GM18508 (cell line): ENCODE data around the gene FBXL13.
"Not testable (repeated sequence)": the region's sequence is repeated elsewhere in the genome, so short reads cannot be mapped to it uniquely, and the experiment has no call there.

ENCODE experiments used
- ATAC-seq: cut with Tn5 transposase; IDR thresholded peaks from one replicate; pipeline ENCODE4 v1.9.1; 2021; ENCODE audit warnings: moderate number of reproducible peaks; ENCODE audit not compliant: insufficient read depth, unreplicated experiment

The FBXL13 gene

GRCh38 chr7:103080923-103081322 lies 6.3 kb upstream of the FBXL13 start:
- no peak for ATAC-seq

- no peak for ATAC-seq
Measured at GRCh38 chr7:103079836-103080235, 5.2 kb upstream of the FBXL13 start.

GRCh38 chr7:103078226-103078625 lies 3.6 kb upstream of the FBXL13 start:
- ATAC-seq, result not testable (repeated sequence)

GRCh38 chr7:103077318-103077717 lies 2.7 kb upstream of the FBXL13 start:
- no peak for ATAC-seq

- ATAC-seq, result no peak
Measured at GRCh38 chr7:103076764-103077163, 2.2 kb upstream of the FBXL13 start.

- peak; percentile 32 for ATAC-seq
Measured at GRCh38 chr7:103075337-103075918, 832 bp upstream of the FBXL13 start.

GRCh38 chr7:103073989-103074518 lies 542 bp downstream of the FBXL13 start:
- no peak for ATAC-seq

- ATAC-seq, result no peak
Measured at GRCh38 chr7:103071000-103071399, 3.6 kb downstream of the FBXL13 start.

GRCh38 chr7:103068414-103069403 lies 5.9 kb downstream of the FBXL13 start:
- ATAC-seq, result no peak

GRCh38 chr7:103065667-103066066 lies 8.9 kb downstream of the FBXL13 start:
- no peak for ATAC-seq

- no peak for ATAC-seq
Measured at GRCh38 chr7:103063895-103064294, 10.7 kb downstream of the FBXL13 start.

GRCh38 chr7:103059471-103059870 lies 15.1 kb downstream of the FBXL13 start:
- ATAC-seq, result no peak

GRCh38 chr7:103058122-103058521 lies 16.5 kb downstream of the FBXL13 start:
- ATAC-seq, result no peak

- not testable (repeated sequence) for ATAC-seq
Measured at GRCh38 chr7:103056006-103056405, 18.6 kb downstream of the FBXL13 start.

- no peak for ATAC-seq
Measured at GRCh38 chr7:103051519-103051918, 23.1 kb downstream of the FBXL13 start.

GRCh38 chr7:103048833-103049232 lies 25.8 kb downstream of the FBXL13 start:
- no peak for ATAC-seq

- ATAC-seq, result not testable (repeated sequence)
Measured at GRCh38 chr7:103041815-103042214, 32.8 kb downstream of the FBXL13 start.

GRCh38 chr7:103037823-103038739 lies 36.5 kb downstream of the FBXL13 start:
- ATAC-seq, result not testable (repeated sequence)

- ATAC-seq, result no peak
Measured at GRCh38 chr7:103037476-103037822, 37.1 kb downstream of the FBXL13 start.

GRCh38 chr7:103034318-103034717 lies 40.3 kb downstream of the FBXL13 start:
- ATAC-seq, result not testable (repeated sequence)
